ENCODE data around the gene PSD2. TPM values are rescaled to one million over a fixed set of nuclear protein-coding genes. Genes with fewer than 3 reads are reported as not detected.

Gene PSD2
- total and polyA plus RNA-seq, 2 experiments from 2014 or later = under 0.01 TPM; not detected in 1

DNA sequence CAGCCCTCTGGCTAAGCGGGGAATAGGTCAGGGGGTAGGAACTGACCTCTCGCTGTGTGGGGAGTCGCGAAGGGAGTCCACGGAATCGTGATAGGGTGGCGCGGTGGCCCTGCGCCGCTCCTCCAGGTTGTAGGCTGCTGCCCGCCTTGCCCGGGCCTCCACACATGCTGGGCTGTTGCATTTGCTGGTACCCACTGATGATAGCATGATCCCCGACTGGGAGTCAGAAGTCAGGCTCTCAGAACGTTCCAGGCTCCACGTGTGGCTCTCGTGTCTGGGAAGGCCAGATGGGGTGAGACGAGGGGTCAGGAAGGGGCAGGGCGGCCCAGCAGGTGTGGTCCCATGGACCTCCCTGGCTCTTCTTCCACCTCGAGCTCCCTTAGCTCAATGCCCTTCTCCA is 56.0 kb downstream of the PSD2 start:
- Histone ChIP-seq H3K9me2 (ENCODE audit: insufficient read depth) (no peaks in the 10 kb centered on the region), H3K79me2 (ENCODE audit: insufficient read depth) (no peaks in the 10 kb centered on the region), H3K4me2 (ENCODE audit: unreplicated experiment) (no peak overlapping the region), H3F3A (ENCODE audit: insufficient read depth) (peaks cover 3% of the 10 kb centered on the region; the same call in 1 of the 2 replicates), H3K4me1 (ENCODE audit: insufficient read depth) (no peaks in the 10 kb centered on the region), H3K27me3 (replicated peaks; ENCODE audit: insufficient read depth) (peaks cover 15% of the 10 kb centered on the region), H3K27ac (no peak overlapping the region), H2AFZ (no peak overlapping the region), H4K20me1 (ENCODE audit: insufficient read depth) (no peaks in the 10 kb centered on the region), H3K36me3 (ENCODE audit: low read depth) (no peaks in the 10 kb centered on the region), H3K4me3 (no peak overlapping the region), H3K9ac (no peak overlapping the region), H3K9me3 (ENCODE audit: low read depth) (no peaks in the 10 kb centered on the region)
- no peak for DNase-seq
- in situ Hi-C loops (cut with MboI) = no loop called here
- TF ChIP-seq EZH2 (IDR thresholded peaks at IDR 0.05; ENCODE audit: insufficient read depth, poor library complexity, severe bottlenecking) (no peak), EZH2phosphoT487 (IDR thresholded peaks at IDR 0.05; ENCODE audit: insufficient read depth, low read depth) (no peak)
- WGBS, 2 experiments (ENCODE audit: low coverage in 1 of 2, low lambda C conversion rate in 2 of 2, missing lambda C conversion rate in 2 of 2) = 74 to 77% methylated on average over 19 of the region's 19 CpGs

GRCh38 chr5:139852696-139853095 is 57.1 kb downstream of the PSD2 start:
- H3K79me2 ChIP-seq (ENCODE audit: insufficient read depth) = no peaks in the 10 kb centered on the region
- no peaks in the 10 kb centered on the region for H4K20me1 ChIP-seq (ENCODE audit: insufficient read depth)
- H2AFZ ChIP-seq = no peak overlapping the region
- no peaks in the 10 kb centered on the region for H3K9me2 ChIP-seq (ENCODE audit: insufficient read depth)
- no peaks in the 10 kb centered on the region for H3K36me3 ChIP-seq (ENCODE audit: low read depth)
- H3K9ac ChIP-seq = no peak overlapping the region
- H3K27ac ChIP-seq = no peak overlapping the region
- WGBS, 2 experiments (ENCODE audit: low coverage in 1 of 2, low lambda C conversion rate in 2 of 2, missing lambda C conversion rate in 2 of 2) = 61 to 64% methylated on average over 8 of the region's 8 CpGs
- no peak for TF ChIP-seq EZH2phosphoT487 (IDR thresholded peaks at IDR 0.05; ENCODE audit: insufficient read depth, low read depth)
- no peak for TF ChIP-seq EZH2 (IDR thresholded peaks at IDR 0.05; ENCODE audit: insufficient read depth, poor library complexity, severe bottlenecking)
- H3K4me2 ChIP-seq (ENCODE audit: unreplicated experiment) = no peak overlapping the region
- in situ Hi-C loops (cut with MboI) = no loop called here
- no peaks in the 10 kb centered on the region for H3K4me1 ChIP-seq (ENCODE audit: insufficient read depth)
- no peak overlapping the region for H3K4me3 ChIP-seq
- peaks cover 10% of the 10 kb centered on the region for H3K27me3 ChIP-seq (replicated peaks; ENCODE audit: insufficient read depth)
- no peaks in the 10 kb centered on the region for H3K9me3 ChIP-seq (ENCODE audit: low read depth)
- DNase-seq = no peak
- peaks cover 3% of the 10 kb centered on the region; the same call in 1 of the 2 replicates for H3F3A ChIP-seq (ENCODE audit: insufficient read depth)

DNA sequence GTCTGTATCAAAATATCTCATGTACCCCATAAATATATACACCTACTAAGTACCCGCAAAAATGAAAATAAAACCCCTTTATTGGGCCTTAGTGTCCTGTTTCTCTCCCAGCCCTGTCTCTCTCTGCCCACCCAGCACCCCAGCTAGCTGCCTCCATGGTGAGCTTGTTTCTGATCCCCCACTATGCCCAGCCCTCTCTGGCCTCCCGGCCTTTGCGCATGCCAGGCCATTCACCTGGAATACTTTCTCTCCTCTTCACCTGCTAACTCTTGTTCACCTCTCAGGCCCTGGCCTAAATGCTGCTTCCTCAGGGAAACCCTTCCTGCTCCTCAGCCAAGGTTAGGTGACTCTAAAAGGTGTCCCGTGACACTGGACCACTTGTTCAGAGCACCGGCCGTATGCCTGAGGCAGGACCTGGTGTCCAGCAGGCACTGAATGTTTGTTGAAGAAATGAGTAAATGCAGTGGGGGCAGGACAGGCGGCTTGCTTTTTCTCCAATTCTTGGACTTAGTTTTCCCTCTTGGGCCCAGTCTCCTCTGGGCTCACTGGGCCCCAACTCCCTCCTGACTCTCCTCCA is 58.5 kb downstream of the PSD2 start:
- Histone ChIP-seq H3K9ac (no peak overlapping the region), H3K79me2 (ENCODE audit: insufficient read depth) (no peaks in the 10 kb centered on the region), H3K27ac (no peak overlapping the region), H3K9me2 (ENCODE audit: insufficient read depth) (no peaks in the 10 kb centered on the region), H3K36me3 (ENCODE audit: low read depth) (no peaks in the 10 kb centered on the region), H3K27me3 (replicated peaks; ENCODE audit: insufficient read depth) (peaks cover 19% of the 10 kb centered on the region), H3K9me3 (ENCODE audit: low read depth) (no peaks in the 10 kb centered on the region), H4K20me1 (ENCODE audit: insufficient read depth) (no peaks in the 10 kb centered on the region), H3F3A (ENCODE audit: insufficient read depth) (no peaks in the 10 kb centered on the region), H3K4me2 (ENCODE audit: unreplicated experiment) (no peak overlapping the region), H3K4me1 (ENCODE audit: insufficient read depth) (no peaks in the 10 kb centered on the region), H3K4me3 (no peak overlapping the region), H2AFZ (no peak overlapping the region)
- TF ChIP-seq EZH2 (IDR thresholded peaks at IDR 0.05; ENCODE audit: insufficient read depth, poor library complexity, severe bottlenecking) (no peak), EZH2phosphoT487 (IDR thresholded peaks at IDR 0.05; ENCODE audit: insufficient read depth, low read depth) (no peak)
- no peak for DNase-seq
- WGBS, 2 experiments (ENCODE audit: low coverage in 1 of 2, low lambda C conversion rate in 2 of 2, missing lambda C conversion rate in 2 of 2) = 79 to 87% methylated on average over 7 of the region's 7 CpGs
- in situ Hi-C loops (cut with MboI) = no loop called here

- no peaks in the 10 kb centered on the region for H3K9me3 ChIP-seq (ENCODE audit: low read depth)
- TF ChIP-seq EZH2phosphoT487 (IDR thresholded peaks at IDR 0.05; ENCODE audit: insufficient read depth, low read depth) (no peak), EZH2 (IDR thresholded peaks at IDR 0.05; ENCODE audit: insufficient read depth, poor library complexity, severe bottlenecking) (no peak)
- no peak overlapping the region for H2AFZ ChIP-seq
- H3K27ac ChIP-seq = no peak overlapping the region
- H3K27me3 ChIP-seq (replicated peaks; ENCODE audit: insufficient read depth) = peaks cover 19% of the 10 kb centered on the region
- WGBS, 2 experiments (ENCODE audit: low coverage in 1 of 2, low lambda C conversion rate in 2 of 2, missing lambda C conversion rate in 2 of 2) = 57 to 64% methylated on average over 5 of the region's 5 CpGs
- no peak overlapping the region for H3K4me3 ChIP-seq
- H3K4me2 ChIP-seq (ENCODE audit: unreplicated experiment) = no peak overlapping the region
- H3F3A ChIP-seq (ENCODE audit: insufficient read depth) = no peaks in the 10 kb centered on the region
- no peaks in the 10 kb centered on the region for H3K9me2 ChIP-seq (ENCODE audit: insufficient read depth)
- no peak for DNase-seq
- H3K9ac ChIP-seq = no peak overlapping the region
- H3K4me1 ChIP-seq (ENCODE audit: insufficient read depth) = no peaks in the 10 kb centered on the region
- H4K20me1 ChIP-seq (ENCODE audit: insufficient read depth) = no peaks in the 10 kb centered on the region
- no peaks in the 10 kb centered on the region for H3K79me2 ChIP-seq (ENCODE audit: insufficient read depth)
- H3K36me3 ChIP-seq (ENCODE audit: low read depth) = no peaks in the 10 kb centered on the region
- in situ Hi-C loops (cut with MboI) = no loop called here
These were observed 59.3 kb downstream of the PSD2 start for GRCh38 chr5:139854953-139855352.

Data from GM23248 (cell line).